Smooth muscle cell (in vitro differentiated cells): ENCODE data around the gene IFT81. TPM values are rescaled to one million over a fixed set of nuclear protein-coding genes. Genes with fewer than 3 reads are reported as not detected.

Experiments
- DNase-seq: peaks from one replicate; lab custom pipeline; 2025; ENCODE audit not compliant: unreplicated experiment; lab: John Stamatoyannopoulos, UW
- H2AFZ ChIP-seq: fragments of 200-600 bp; sonication (generic); 2 replicates; pipeline ENCODE4 v1.6.0; 2016; ENCODE audit warnings: antibody characterized with exemption, low read depth, mild to moderate bottlenecking
- H3F3A ChIP-seq: fragments of 200-600 bp; sonication (generic); 2 replicates; pipeline ENCODE4 v1.6.0; 2017; ENCODE audit warnings: antibody characterized with exemption, low read depth
- H3K27ac ChIP-seq: fragments of 200-600 bp; sonication (generic); 2 replicates; pipeline ENCODE4 v1.5.1; 2016; ENCODE audit warnings: low read depth, mild to moderate bottlenecking
- H3K27me3 ChIP-seq: fragments of 200-600 bp; sonication (generic); 2 replicates; pipeline ENCODE4 v1.6.1; 2016; ENCODE audit warnings: low read depth, mild to moderate bottlenecking
- H3K36me3 ChIP-seq: fragments of 200-600 bp; sonication (generic); 2 replicates; pipeline ENCODE4 v1.5.1; 2016; ENCODE audit warnings: low read depth
- H3K4me1 ChIP-seq: fragments of 200-600 bp; sonication (generic); 2 replicates; pipeline ENCODE4 v1.5.1; 2016; ENCODE audit warnings: low read depth
- H3K4me2 ChIP-seq: fragments of 200-600 bp; sonication (generic); 2 replicates; pipeline ENCODE4 v1.6.0; 2016; ENCODE audit warnings: mild to moderate bottlenecking
- H3K4me3 ChIP-seq: fragments of 200-600 bp; sonication (generic); 2 replicates; pipeline ENCODE4 v1.5.1; 2016; ENCODE audit warnings: mild to moderate bottlenecking
- H3K79me2 ChIP-seq: fragments of 200-600 bp; sonication (generic); 2 replicates; pipeline ENCODE4 v1.6.0; 2016; ENCODE audit warnings: low read depth, mild to moderate bottlenecking
- H3K9ac ChIP-seq: fragments of 200-600 bp; sonication (generic); 2 replicates; pipeline ENCODE4 v1.6.0; 2016; ENCODE audit warnings: low read depth
- H3K9me3 ChIP-seq: fragments of 200-600 bp; sonication (generic); replicated peaks from 2 replicates; pipeline ENCODE4 v1.5.1; 2016; ENCODE audit warnings: low read depth
- H4K20me1 ChIP-seq: fragments of 200-600 bp; sonication (generic); 2 replicates; pipeline ENCODE4 v1.6.0; 2016; ENCODE audit warnings: low read depth
- CTCF ChIP-seq: fragments of 200-600 bp; sonication (generic); IDR thresholded peaks from 2 replicates; pipeline ENCODE4 v1.5.1; 2017; ENCODE audit warnings: borderline replicate concordance, mild to moderate bottlenecking, antibody characterized with exemption; ENCODE audit not compliant: insufficient read depth, poor library complexity, severe bottlenecking
- WGBS: methylation state at CpG from one replicate; pipeline ENCODE4 v1.1.7; 2016; ENCODE audit warnings: low lambda C conversion rate; 5-methylcytosine and 5-hydroxymethylcytosine counted together
- polyA plus RNA-seq: library from polyadenylated mRNA; unstranded; fragments of >200 nt; fragmentation: Nextera tagmentation; extraction: Ambion mirVana; gene quantifications from 2 replicates; pipeline ENCODE4 v1.2.1, GENCODE V29; 2016
- total RNA-seq: library from RNA; depleted of rRNA; stranded (reverse); fragments of >200 nt; gene quantifications from 2 replicates; pipeline ENCODE4 v1.2.3, GENCODE V29; 2014

Gene IFT81
- total and polyA plus RNA-seq, 2 experiments from 2014 or later: 9.1 to 11.0 TPM

GRCh38 chr12:110179291-110179690 is 55.1 kb downstream of the IFT81 start:
- H3K27me3 ChIP-seq: no peaks in the 10 kb centered on the region
- TF ChIP-seq CTCF: no peak
- no peaks in the 10 kb centered on the region for H3K4me1 ChIP-seq
- no peaks in the 10 kb centered on the region for H4K20me1 ChIP-seq
- no peak overlapping the region for H3K4me3 ChIP-seq
- no peaks in the 10 kb centered on the region for H3K79me2 ChIP-seq
- H3K36me3 ChIP-seq: no peaks in the 10 kb centered on the region
- WGBS: 59% methylated on average over 3 of the region's 3 CpGs
- no peak overlapping the region for H3K9ac ChIP-seq
- H2AFZ ChIP-seq: no peak overlapping the region
- no peaks in the 10 kb centered on the region for H3K9me3 ChIP-seq
- no peaks in the 10 kb centered on the region for H3F3A ChIP-seq
- no peak for DNase-seq
- no peak overlapping the region for H3K4me2 ChIP-seq
- H3K27ac ChIP-seq: no peak overlapping the region

- H3K79me2 ChIP-seq: no peaks in the 10 kb centered on the region
- peaks cover 2% of the 10 kb centered on the region for H3K9me3 ChIP-seq
- no peak overlapping the region for H2AFZ ChIP-seq
- no peaks in the 10 kb centered on the region for H3K27me3 ChIP-seq
- no peaks in the 10 kb centered on the region for H3F3A ChIP-seq
- no peak overlapping the region for H3K9ac ChIP-seq
- WGBS: 78% methylated on average over 1 of the region's 1 CpG
- no peak overlapping the region for H3K4me2 ChIP-seq
- DNase-seq: no peak
- peak overlapping the region; percentile 28 for H3K27ac ChIP-seq
- no peaks in the 10 kb centered on the region for H3K4me1 ChIP-seq
- no peaks in the 10 kb centered on the region for H4K20me1 ChIP-seq
- H3K4me3 ChIP-seq: no peak overlapping the region
- no peak for TF ChIP-seq CTCF
- no peaks in the 10 kb centered on the region for H3K36me3 ChIP-seq
Measured at GRCh38 chr12:110180591-110181005, 56.4 kb downstream of the IFT81 start.

GRCh38 chr12:110182281-110182680 is 58.1 kb downstream of the IFT81 start:
- WGBS: 96% methylated on average over 1 of the region's 1 CpG
- H3K36me3 ChIP-seq: peaks cover 7% of the 10 kb centered on the region
- H4K20me1 ChIP-seq: no peaks in the 10 kb centered on the region
- no peak overlapping the region for H3K27ac ChIP-seq
- TF ChIP-seq CTCF: no peak
- H3K27me3 ChIP-seq: no peaks in the 10 kb centered on the region
- no peaks in the 10 kb centered on the region for H3F3A ChIP-seq
- DNase-seq: no peak
- H3K4me3 ChIP-seq: no peak overlapping the region
- H3K4me1 ChIP-seq: no peaks in the 10 kb centered on the region
- H3K9me3 ChIP-seq: peaks cover 12% of the 10 kb centered on the region
- H3K9ac ChIP-seq: no peak overlapping the region
- H2AFZ ChIP-seq: no peak overlapping the region
- H3K79me2 ChIP-seq: no peaks in the 10 kb centered on the region
- H3K4me2 ChIP-seq: no peak overlapping the region

- no peak overlapping the region for H3K27ac ChIP-seq
- WGBS: 96% methylated on average over 3 of the region's 3 CpGs
- H3K27me3 ChIP-seq: no peaks in the 10 kb centered on the region
- no peak overlapping the region for H2AFZ ChIP-seq
- H3K9me3 ChIP-seq: peaks cover 12% of the 10 kb centered on the region
- H3K79me2 ChIP-seq: no peaks in the 10 kb centered on the region
- no peaks in the 10 kb centered on the region for H4K20me1 ChIP-seq
- no peak overlapping the region for H3K4me2 ChIP-seq
- TF ChIP-seq CTCF: no peak
- H3F3A ChIP-seq: no peaks in the 10 kb centered on the region
- no peak overlapping the region for H3K4me3 ChIP-seq
- peaks cover 7% of the 10 kb centered on the region for H3K36me3 ChIP-seq
- no peak overlapping the region for H3K9ac ChIP-seq
- no peak for DNase-seq
- H3K4me1 ChIP-seq: no peaks in the 10 kb centered on the region
Measured at GRCh38 chr12:110183386-110183785, 59.2 kb downstream of the IFT81 start.
